ENCODE data around the gene PCSK5. TPM values are rescaled to one million over a fixed set of nuclear protein-coding genes. Genes with fewer than 3 reads are reported as not detected.

PCSK5 gene
- polyA plus RNA-seq, 3 donors: 4.8 to 13.0 (median 7.1) TPM

DNA sequence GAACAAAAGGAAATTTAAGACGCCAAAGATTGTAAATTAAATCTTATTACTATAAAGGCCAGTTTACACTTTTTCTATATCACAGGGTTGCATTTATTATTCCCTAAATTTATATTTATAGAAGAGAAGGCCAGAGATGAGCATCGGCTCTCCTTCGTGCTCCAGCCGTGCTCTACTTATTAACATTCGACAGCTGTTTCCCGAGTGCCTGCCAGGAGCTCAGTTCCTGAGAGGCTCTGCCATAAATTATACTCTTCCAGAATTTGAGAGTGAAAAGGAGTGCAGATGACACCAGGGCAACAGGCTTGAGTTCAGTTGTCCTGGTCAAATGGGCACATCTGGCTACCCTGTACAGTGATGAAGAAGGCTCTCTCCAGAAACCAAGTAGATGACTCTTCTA is 70.1 kb downstream of the PCSK5 start:
- Histone ChIP-seq H3K9ac (ENCODE audit: insufficient read depth, low read length, poor library complexity, severe bottlenecking) (no peak overlapping the region), H3K4me2 (replicated peaks; ENCODE audit: extremely low read depth, low read length, poor library complexity, severe bottlenecking) (no peak overlapping the region), H3K9me3 (replicated peaks in 1 of 2; ENCODE audit: control insufficient read depth in 1 of 2, insufficient read depth in 1 of 2, low read length in 2 of 2) (no peaks in the 10 kb centered on the region), H3K79me2 (ENCODE audit: insufficient read depth, low read length) (no peaks in the 10 kb centered on the region), H4K20me1 (ENCODE audit: insufficient read depth, low read length) (peaks cover 32% of the 10 kb centered on the region), H2AFZ (ENCODE audit: insufficient read depth, low read depth, low read length, poor library complexity, severe bottlenecking) (no peak overlapping the region), H3K27ac (ENCODE audit: low read depth in 1 of 2, low read length in 2 of 2) (no peak overlapping the region), H3K4me1 (ENCODE audit: control insufficient read depth in 1 of 2, insufficient read depth in 2 of 2, low read length in 2 of 2) (no peaks in the 10 kb centered on the region), H3K27me3 (ENCODE audit: control insufficient read depth in 2 of 2, insufficient read depth in 2 of 2, low read length in 2 of 2) (no peaks in the 10 kb centered on the region), H3K4me3 (replicated peaks in 1 of 3; ENCODE audit: low read depth in 2 of 3, low read length in 3 of 3) (no peak overlapping the region), H3K36me3 (replicated peaks in 1 of 2; ENCODE audit: control insufficient read depth in 1 of 2, insufficient read depth in 2 of 2, low read length in 2 of 2) (no peaks in the 10 kb centered on the region)
- DNase-seq: no peak
- Mint-ChIP-seq H3K27ac (no peak overlapping the region), H3K36me3 (peaks cover 3 to 15% of the 10 kb centered on the region in 2 donors), H3K4me1 (no peaks in the 10 kb centered on the region), H3K4me3 (no peak overlapping the region), H3K27me3 (ENCODE audit: low read depth in 3 of 3) (peaks cover 0 to 2% (median 2%) of the 10 kb centered on the region in 3 donors), H3K9me3 (peaks cover 0 to 1% (median 0%) of the 10 kb centered on the region in 7 donors)
- intact Hi-C loops (cut with micrococcal nuclease): no loop called here
- TF ChIP-seq, protein P1, sequence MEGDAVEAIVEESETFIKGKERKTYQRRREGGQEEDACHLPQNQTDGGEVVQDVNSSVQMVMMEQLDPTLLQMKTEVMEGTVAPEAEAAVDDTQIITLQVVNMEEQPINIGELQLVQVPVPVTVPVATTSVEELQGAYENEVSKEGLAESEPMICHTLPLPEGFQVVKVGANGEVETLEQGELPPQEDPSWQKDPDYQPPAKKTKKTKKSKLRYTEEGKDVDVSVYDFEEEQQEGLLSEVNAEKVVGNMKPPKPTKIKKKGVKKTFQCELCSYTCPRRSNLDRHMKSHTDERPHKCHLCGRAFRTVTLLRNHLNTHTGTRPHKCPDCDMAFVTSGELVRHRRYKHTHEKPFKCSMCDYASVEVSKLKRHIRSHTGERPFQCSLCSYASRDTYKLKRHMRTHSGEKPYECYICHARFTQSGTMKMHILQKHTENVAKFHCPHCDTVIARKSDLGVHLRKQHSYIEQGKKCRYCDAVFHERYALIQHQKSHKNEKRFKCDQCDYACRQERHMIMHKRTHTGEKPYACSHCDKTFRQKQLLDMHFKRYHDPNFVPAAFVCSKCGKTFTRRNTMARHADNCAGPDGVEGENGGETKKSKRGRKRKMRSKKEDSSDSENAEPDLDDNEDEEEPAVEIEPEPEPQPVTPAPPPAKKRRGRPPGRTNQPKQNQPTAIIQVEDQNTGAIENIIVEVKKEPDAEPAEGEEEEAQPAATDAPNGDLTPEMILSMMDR (IDR thresholded peaks at IDR 0.05): no peak
- no CpG with 5 or more reads among the region's 6 CpGs for WGBS (ENCODE audit: insufficient coverage)

DNA sequence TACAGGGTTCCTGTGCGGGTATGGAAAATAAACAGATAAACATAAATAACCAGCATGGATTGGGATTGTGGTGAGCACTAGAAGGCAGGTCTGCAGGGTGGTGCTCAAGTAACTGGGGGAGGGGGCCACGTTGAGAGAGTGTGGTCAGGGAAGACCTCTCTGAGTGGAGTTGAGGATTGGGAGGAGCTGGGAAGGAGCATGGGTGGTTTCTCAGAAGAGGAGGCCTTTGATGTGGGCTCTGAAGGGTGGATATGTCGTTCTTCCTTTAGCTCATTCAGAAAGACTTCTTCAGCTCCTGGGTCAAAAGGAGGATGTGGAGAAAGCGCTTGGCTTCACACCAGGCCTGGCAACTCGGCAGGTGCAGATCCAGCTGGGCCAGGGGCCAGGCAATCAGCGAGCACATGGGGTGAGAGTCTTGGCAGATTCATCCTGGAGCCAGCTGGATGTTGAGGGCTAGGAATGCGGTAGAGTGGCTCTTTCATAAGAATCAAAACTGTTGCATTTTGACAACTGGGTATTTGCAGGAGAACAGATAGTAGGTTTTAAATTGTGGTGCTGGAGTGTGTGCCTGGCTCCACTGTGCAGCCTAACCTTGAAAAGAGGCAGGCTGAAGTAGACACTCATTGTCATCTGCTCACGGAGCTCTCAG is 71.7 kb downstream of the PCSK5 start:
- no peaks in the 10 kb centered on the region for H3K4me1 Mint-ChIP-seq
- WGBS (ENCODE audit: insufficient coverage): 66% methylated on average over 6 of the region's 8 CpGs

More for the DNA sequence above, 71.7 kb downstream of the PCSK5 start:
- Histone ChIP-seq H2AFZ (ENCODE audit: insufficient read depth, low read depth, low read length, poor library complexity, severe bottlenecking) (no peak overlapping the region), H3K4me3 (replicated peaks in 1 of 3; ENCODE audit: low read depth in 2 of 3, low read length in 3 of 3) (no peak overlapping the region), H3K4me1 (ENCODE audit: control insufficient read depth in 1 of 2, insufficient read depth in 2 of 2, low read length in 2 of 2) (no peaks in the 10 kb centered on the region), H3K9ac (ENCODE audit: insufficient read depth, low read length, poor library complexity, severe bottlenecking) (no peak overlapping the region), H3K79me2 (ENCODE audit: insufficient read depth, low read length) (no peaks in the 10 kb centered on the region), H3K4me2 (replicated peaks; ENCODE audit: extremely low read depth, low read length, poor library complexity, severe bottlenecking) (no peak overlapping the region), H4K20me1 (ENCODE audit: insufficient read depth, low read length) (peaks cover 27% of the 10 kb centered on the region), H3K27me3 (ENCODE audit: control insufficient read depth in 2 of 2, insufficient read depth in 2 of 2, low read length in 2 of 2) (no peaks in the 10 kb centered on the region), H3K27ac (ENCODE audit: low read depth in 1 of 2, low read length in 2 of 2) (no peak overlapping the region), H3K9me3 (replicated peaks in 1 of 2; ENCODE audit: control insufficient read depth in 1 of 2, insufficient read depth in 1 of 2, low read length in 2 of 2) (no peaks in the 10 kb centered on the region), H3K36me3 (replicated peaks in 1 of 2; ENCODE audit: control insufficient read depth in 1 of 2, insufficient read depth in 2 of 2, low read length in 2 of 2) (no peaks in the 10 kb centered on the region)
- H3K36me3 Mint-ChIP-seq: peaks cover 3 to 15% of the 10 kb centered on the region in 2 donors
- intact Hi-C loops (cut with micrococcal nuclease): no loop called here
- no peak for DNase-seq
- H3K27ac Mint-ChIP-seq: peak overlapping the region in 2 of 7 donors; percentile 20 to 34
- H3K4me3 Mint-ChIP-seq: no peak overlapping the region
- TF ChIP-seq, protein P1 (IDR thresholded peaks at IDR 0.05): no peak
- H3K9me3 Mint-ChIP-seq: peaks cover 0 to 1% (median 0%) of the 10 kb centered on the region in 7 donors
- peaks cover 0 to 2% (median 2%) of the 10 kb centered on the region in 3 donors for H3K27me3 Mint-ChIP-seq (ENCODE audit: low read depth in 3 of 3)
